Activated CD4-positive, alpha-beta T cell treated with anti-CD3 and anti-CD28 coated beads, Interleukin-2, amount 50 U/mL, for 4 hours (primary cell): ENCODE data around the gene TLCD1.
"Not testable (repeated sequence)": the region's sequence is repeated elsewhere in the genome, so short reads cannot be mapped to it uniquely, and the experiment has no call there.

ENCODE experiments used
- DNase-seq, 2 experiments: peaks; one replicate each; pipeline ENCODE4 v3.0.0-alpha.2; 2020

Gene TLCD1

DNA sequence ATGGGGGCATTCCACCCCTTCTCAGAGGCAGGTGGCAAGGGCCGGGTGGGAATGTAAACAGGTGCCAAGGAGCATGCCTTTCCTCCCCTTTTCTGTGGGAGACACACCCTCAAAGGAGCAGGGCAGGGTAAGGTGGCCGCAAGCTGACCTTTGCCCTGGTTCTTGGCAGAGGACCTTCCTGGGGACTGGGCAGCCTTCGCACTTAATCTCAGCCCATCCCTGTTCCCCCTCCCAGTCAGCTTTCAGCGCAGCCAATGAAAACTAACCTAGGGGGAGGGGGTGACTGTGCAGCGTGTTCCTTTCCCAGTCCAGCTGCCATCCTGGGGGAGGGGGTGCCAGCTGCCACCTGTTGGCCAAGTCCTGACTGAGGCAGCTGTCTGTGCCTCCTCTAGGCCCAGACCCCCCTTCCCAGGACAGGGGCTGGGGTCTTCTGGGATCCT lies 20.6 kb upstream of the TLCD1 start:
- no peak for DNase-seq

DNA sequence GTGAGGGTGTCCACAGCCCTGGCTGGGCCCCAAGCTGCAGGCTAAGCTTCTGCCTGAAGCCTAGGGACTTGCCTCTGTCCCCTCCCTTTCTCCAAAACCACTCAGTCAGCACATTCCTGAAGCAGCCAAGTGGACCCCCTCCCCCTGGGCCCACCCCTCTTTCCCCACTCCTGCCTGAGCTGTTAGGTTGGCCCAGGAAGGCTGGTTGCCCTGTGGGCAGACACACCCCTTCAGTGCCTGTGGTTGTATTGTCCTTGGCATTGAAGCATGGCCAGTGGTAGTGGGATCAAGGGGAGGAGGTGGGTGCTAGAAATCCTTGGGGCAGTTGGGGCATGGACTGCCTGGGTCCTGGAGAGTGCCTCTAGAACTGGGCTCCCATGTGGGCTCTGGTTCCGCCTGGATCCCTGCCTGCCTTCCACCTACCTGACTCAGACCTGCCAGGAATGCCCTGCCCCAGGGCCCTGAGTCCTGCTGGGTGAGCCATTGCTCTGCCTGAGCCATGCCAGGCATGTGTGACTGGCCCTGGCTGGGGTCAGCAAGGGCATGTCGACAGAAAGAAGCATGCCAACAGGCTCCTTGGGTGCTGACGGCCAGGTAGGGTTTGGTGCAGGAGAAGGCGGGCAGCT lies 19.9 kb upstream of the TLCD1 start:
- no peak for DNase-seq

DNA sequence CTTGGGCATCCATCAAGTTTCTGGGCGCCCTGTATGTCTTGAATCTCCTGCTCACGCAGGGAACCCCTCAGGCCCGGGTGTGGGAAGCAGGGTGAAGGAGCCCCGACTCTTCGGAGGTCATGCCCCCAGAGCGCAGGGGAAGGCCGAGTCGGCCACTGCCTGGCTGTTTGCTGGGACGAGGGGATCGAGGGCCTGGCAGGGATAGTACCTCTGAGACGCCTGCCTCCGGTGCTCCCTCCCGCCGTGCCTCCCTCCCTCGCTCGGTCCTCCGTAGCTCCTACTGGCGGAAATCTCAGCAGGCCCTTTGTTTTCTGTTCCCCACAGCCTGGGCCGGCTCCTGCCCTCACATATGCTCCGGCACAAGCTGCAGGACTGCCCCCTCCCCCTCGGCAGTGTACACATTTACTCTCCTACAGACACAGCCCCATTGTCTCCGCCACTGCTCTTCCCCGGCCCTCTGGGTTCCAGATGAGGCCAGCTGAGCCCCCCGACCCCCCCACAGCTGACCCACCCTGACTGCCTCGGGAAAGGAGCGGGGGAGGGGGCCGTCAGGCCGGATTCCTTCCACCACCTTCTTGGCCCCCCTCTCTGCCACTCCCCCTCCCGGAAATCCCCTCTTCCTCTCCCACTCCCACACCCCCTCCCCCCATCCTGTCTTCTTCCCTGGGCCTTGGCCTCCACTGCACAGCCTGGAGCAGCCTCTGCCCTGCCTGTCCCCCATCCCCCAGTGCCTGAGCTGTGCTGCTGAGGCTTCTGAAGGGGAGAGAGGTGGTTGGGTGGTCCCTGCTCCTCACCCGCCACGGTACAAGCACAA lies 19.1 kb upstream of the TLCD1 start:
- DNase-seq = no peak

DNA sequence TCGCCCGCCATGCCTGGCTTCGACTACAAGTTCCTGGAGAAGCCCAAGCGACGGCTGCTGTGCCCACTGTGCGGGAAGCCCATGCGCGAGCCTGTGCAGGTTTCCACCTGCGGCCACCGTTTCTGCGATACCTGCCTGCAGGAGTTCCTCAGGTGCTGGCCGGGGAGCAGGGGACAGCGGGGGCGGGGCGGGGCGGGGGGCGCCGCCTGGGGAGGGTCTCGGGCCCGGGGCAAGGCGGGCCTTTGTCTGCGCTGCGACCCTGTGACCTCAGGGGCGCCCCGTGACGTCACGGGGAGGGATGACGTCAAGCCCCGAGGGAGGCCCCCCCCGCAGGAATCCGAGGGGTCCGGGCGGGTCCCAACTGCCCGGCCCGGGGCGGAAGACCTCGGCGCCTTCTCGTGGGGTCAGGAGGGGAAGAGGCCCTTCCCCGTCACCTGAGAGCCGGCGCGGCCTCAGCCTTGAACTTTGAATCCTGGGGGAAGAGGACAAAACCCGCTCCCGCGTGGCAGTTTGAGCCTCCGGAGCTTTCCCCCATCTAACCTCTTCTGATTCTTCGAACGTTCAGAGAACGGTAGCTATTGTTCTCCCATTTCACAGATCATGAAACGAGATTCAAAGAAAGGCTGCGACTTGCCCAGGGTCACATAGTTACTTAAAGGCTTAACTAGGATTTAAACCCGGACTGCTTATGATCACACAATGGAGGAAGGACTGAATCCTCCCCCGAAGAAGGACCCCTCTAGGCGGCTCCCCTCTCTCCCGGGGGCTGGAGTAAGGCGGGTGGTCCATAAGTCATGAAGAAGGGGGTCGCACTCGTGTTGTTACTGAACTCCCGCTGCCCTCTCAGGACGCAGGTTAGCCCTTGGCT lies 18.3 kb upstream of the TLCD1 start:
- DNase-seq = peak; percentile 60 to 64

DNA sequence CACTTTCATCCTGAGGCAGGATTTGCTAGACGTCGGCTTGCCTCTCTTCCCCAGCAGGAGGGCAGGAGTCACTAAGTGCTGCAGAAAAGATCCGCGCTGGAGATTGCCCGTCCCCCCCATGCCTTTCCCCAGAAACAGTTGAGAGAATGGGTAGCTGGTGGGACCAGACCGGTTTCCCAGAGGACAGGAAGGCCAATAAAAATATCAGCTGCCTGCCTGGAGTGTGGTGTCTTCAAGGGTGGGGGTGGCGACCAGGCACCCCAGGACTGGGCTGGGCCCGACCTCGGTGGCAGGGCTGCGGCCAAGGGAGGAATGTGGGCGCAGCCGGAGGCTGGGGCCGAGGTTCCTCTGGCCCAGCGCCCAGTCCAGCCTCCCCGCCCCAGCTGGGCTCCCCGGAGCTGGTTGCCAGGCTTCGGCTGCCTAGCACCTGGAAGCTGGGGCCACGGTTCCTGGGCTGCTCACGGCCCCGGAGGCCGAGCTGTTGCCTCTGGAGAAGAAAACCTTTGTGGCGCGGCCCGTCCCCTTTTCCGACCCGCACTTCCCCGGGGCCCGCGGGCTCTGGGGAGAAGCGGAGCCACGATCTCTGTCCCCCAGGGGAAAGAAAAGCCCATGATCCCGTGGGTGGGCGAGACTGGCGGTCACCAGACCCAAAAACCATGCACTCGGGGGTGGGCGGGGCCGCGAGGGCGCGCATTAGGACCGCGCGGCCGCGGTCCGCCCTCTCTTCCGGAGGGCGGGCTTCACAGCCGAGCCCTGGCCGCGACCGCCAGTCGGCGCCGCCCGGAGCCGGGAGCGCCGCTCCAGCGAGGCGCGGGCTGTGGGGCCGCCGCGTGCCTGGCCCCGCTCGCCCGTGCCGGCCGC lies 17.4 kb upstream of the TLCD1 start, which contains the start of gene TRAF4:
Gene TRAF4 (plus strand): TSS at position 769 of the 861 bp plus-strand sequence. CDS start 102 bp downstream, outside the sequence.
- peak; percentile 64 to 70 for DNase-seq

DNA sequence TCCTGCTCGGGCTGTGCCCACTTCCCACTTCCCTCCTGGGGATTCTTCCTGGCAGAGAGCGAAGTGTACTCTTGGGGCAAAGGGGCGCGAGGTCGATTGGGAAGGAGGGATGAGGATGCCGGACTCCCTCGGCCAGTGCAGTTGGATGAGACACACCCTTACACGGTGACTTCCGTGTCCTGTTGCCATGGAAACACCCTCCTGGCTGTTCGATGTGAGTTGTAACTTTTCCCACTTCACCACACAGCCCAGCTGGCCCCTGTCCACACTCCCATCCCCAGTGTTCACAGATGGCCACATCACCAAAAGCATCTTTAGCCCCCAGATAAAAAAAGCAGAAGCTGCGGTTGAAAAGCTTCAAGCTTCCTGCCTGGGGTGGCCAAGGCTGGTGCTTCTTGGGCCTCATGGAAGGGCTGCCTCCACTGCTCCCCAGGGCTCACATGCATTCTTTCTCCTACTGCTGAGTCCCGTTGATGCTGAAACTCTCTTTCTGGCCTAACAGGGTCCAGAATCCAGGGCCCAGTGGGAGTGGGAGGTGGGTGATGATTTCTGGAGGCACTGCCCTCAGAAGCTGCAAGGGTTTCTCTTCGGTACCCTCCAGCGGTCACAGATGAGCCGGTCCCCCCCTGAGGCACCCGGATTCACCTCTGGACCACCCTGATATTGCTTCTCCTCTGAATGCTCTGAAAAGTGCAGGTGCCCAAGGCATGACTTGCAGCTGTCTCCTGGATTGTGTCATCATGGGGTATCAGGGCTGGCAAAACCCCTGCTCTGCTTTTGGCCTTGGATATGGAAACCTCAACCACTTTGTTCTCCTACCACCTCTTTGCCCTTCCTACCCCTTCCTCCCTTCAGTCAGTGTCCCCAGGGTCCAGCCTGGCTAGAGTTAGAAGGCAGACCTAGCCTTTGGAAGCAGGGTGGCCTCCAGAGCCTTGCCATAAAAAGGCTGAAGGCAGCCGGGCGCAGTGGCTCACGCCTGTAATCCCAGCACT lies 15.6 kb upstream of the TLCD1 start:
- no peak for DNase-seq

DNA sequence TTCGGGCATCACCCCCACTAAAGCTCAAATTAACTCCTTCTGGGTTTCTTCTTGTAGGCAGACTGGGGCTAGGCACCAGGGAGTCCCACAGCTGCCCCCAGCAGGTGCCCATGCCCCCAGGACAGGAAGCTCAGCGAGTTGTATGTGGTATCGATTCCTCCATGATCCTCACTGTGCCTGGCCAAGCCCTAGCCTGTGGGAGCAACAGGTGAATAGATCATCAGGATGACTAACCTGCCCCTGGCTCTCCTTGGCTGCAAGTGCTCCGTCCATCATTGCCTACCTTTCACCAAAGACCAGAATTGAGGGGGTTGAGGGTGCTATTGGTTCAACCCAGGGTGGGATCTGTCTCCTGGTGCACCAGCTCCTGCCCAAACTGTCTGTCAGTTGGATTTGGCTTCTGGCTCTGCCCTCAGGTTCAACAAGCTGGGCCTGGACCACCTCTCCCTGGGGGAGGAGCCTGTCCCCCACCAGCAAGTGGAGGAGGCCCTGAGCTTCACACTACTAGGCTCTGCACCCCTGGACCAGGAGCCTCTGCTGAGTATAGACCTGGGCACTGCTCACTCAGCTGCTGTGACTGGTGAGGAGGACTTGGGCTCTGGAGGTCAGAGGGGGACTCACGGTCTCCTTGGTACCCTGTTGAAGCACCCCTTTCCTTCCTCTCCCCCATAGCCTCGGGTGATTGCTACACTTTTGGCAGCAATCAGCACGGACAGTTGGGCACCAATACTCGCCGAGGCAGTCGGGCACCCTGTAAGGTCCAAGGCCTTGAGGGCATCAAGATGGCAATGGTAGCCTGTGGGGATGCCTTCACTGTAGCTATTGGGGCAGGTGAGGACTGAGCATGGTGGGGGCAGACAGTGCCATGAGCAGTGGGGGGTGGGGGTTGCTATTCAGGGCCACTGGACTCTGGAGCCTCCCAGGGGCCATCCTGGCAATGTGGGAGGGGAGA lies 14.6 kb upstream of the TLCD1 start:
- DNase-seq = no peak

DNA sequence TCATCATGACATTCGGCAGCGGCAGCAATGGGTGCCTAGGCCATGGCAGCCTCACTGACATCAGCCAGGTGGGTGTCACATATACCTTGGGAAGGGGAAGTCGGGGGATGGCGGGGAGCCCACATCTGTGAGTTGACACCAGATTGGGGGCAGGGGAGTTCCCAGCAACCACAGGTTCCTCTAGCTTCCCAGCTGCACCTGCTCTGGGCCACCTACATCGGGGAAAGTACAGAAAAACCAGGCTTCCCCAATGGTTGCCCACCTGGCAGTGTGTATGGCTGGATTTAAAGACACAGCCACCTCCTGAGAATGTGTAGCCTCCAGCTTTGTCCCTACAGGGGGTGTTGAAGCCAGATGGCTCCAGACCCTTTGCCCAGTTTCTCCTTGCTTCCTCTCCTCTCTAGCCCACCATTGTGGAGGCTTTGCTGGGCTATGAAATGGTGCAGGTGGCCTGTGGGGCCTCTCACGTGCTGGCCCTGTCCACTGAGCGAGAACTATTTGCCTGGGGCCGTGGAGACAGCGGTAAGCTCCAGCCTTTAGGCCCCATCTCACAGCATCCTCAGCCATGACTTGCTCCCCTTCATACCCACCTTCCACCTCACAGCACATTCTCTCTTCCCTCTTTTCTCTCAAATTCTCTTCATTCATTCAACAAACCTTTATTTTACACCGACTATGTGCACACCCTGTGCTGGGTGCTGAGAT lies 12.8 kb upstream of the TLCD1 start:
- peak; percentile 68 to 75 for DNase-seq

DNA sequence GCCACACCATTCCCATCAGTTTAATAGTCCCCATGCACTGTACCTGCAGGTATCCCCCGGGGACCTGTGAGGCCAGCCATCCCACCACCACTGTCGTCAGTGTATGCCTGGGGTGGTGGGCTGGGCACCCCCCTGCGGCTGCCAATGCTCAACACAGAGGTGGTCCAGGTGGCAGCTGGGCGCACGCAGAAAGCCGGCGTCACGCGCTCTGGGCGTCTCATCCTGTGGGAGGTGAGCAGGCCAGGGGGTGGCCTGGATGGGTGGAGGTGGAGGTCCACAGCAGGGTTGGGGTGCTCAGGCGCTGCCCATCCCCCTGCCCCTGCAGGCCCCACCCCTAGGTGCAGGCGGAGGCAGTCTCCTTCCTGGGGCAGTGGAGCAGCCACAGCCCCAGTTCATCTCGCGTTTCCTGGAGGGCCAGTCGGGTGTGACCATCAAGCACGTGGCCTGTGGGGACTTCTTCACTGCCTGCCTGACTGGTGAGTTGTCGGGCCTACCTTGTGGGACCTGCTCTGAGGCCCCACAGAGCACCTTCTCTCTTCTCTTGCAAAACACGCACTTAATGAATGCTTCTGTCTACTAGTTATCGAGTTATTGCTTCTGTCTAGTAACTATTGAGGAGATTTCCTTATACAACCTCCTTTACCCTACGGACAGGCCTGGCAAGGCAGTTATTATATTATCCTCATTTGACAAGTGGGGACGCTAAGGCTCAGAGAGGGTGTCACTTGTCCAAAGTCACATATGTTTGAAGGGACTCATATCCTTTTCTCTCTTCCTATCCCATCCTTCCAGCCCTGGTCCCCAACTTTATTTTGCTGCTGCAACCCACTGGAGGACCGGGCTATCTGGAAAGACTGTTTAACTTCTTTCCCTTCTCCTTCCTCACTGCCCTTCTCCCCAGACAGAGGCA lies 12.0 kb upstream of the TLCD1 start:
- DNase-seq = no peak

DNA sequence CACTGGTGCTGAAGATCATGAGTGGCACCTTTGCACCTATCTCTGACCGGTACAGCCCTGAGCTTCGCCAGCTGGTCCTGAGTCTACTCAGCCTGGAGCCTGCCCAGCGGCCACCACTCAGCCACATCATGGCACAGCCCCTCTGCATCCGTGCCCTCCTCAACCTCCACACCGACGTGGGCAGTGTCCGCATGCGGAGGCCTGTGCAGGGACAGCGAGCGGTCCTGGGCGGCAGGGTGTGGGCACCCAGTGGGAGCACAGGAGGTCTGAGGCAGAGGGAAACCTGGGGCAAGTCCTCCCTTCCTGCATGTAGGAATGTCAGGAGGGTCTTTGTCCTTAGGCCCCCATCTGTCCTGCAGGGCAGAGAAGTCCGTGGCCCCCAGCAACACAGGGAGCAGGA lies 11.3 kb upstream of the TLCD1 start:
- DNase-seq = no peak

DNA sequence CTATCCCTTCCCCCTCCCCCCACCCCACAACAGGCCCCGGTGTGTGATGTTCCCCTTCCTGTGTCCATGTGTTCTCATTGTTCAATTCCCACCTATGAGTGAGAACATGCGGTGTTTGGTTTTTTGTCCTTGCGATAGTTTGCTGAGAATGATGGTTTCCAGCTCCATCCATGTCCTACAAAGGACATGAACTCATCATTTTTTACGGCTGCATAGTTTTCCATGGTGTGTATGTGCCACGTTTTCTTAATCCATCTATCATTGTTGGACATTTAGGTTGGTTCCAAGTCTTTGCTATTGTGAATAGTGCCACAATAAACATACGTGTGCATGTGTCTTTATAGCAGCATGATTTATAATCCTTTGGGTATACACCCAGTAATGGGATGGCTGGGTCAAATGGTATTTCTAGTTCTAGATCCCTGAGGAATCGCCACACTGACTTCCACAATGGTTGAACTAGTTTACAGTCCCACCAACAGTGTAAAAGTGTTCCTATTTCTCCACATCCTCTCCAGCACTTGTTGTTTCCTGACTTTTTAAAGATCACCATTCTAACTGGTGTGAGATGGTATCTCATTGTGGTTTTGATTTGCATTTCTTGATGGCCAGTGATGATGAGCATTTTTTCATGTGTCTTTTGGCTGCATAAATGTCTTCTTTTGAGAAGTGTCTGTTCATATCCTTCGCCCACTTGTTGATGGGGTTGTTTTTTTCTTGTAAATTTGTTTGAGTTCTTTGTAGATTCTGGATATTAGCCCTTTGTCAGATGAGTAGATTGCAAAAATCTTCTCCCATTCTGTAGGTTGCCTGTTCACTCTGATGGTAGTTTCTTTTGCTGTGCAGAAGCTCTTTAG lies 10.1 kb upstream of the TLCD1 start:
- DNase-seq = not testable (repeated sequence)

DNA sequence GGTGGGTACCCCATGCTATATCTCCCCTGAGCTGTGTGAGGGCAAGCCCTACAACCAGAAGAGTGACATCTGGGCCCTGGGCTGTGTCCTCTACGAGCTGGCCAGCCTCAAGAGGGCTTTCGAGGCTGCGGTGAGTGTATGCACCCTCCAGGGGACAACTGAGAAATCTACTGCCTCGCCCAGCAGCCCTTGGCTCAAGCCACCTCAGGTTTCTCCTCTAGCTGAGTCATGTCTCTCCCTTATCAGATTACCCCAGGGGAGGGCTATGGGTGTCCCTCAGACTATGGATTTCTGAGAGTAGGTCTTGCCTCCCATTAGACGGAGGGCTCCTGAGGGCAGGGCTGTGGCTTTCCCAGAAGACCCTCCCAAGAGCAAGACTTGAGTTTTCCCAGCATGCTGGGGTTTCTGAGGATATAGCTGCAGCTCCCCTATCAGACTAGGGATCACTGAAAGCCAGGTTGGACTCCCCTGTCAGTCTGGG lies 9.2 kb upstream of the TLCD1 start:
- no peak for DNase-seq

DNA sequence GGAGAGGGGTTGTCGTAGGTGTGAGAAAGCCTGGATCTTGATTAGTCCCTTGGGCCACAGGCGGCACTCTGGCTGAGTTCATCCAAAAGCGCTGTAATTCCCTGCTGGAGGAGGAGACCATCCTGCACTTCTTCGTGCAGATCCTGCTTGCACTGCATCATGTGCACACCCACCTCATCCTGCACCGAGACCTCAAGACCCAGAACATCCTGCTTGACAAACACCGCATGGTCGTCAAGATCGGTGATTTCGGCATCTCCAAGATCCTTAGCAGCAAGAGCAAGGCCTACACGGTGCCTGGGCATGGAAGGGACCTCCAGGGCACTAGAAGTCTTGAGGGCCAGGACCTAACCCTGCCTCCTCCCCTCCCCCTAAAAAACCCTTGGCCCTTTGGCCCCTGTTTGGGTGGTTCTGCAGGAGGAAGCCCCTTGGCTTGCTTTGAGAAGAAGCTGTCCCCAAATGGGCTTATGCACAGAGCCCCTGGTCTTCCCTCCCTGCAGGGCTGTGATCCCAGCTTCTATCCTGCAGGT lies 8.7 kb upstream of the TLCD1 start:
- no peak for DNase-seq

DNA sequence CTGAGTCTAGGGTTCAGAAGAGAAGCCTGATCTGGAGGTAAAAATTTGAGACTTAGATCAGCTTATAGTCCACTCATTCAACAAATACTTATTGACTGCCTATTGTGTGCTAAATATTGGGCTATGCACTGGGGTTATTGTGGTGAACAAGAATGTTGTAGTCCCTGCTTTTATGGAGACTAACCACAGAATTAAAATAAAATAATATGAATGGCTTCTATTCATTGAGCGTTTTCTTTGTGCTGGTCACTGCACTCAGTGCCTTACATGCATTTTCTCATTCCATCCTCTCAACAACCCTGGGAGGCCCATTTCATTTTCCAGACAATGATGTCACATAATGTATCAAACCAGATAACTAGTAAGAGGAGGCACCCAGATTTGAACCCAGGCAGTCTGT lies 7.3 kb upstream of the TLCD1 start:
- no peak for DNase-seq

DNA sequence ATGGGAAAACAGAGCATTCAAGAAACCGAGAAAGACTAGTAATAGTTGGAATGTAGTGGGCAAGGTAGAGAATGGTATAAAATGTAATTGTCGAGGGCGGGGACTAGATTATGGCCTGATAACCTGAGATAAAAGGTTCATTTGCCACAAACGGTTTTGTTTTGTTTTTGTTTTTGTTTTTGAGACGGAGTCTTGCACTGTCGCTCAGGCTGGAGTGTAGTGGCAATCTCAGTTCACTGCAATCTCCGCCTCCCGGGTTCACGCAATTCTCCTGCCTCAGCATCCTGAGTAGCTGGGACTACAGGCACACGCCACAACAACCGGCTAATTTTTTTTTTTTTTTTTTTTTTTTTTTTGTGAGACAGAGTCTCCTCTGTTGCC lies 3.9 kb upstream of the TLCD1 start:
- DNase-seq = no peak

DNA sequence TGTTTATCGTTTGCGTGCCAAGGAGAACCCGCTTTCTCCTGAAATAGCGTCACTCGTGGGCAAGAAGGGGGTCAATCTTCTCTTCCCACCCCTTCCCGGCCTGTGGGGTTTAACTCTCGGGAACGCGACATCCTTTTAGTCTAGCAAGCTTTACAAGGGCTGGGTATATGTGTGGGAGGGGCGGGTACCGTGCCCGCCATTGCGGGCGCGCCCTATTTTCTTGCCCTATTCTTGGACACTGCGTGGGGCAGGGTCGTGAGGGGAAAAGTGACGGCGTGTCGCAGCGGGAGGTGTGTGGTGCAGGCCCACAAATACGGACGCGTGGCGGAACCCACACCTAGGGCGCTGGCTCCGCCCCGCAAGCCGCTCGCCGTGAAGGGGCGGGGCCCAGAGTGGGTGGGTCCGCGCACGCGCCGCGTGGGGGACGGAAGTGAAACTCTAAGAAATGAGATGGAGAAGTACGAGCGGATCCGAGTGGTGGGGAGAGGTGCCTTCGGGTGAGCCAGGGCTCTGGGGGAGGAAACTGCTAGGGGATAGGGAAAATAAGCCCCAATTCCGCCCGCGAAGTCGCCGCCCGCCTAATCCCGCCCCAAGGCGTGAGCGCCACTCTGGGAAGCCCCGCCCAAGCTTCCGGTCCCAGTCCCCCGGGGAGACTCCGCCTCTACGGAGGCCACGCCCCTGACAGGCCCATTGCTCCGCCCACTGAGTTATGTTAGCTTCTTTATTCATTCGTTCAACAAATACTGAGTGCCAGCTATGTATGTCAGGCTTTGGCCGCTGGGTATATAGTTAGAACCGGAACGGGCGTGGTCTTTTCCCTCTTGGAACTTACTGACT lies 2.5 kb upstream of the TLCD1 start, which contains the start of gene NEK8:
Gene NEK8 (plus strand): TSS at position 425 of the 837 bp plus-strand sequence. CDS start 26 bp downstream, at position 451.
- DNase-seq = peak; percentile 97 to 98
